H1 (cell line): ENCODE measurements around the gene KLHL35. TPM values are rescaled to one million over a fixed set of nuclear protein-coding genes. Genes with fewer than 3 reads are reported as not detected.

ENCODE experiments used
- CTCF ChIA-PET: fragments of 300-600 bp; sonication (Branson Sonifier 250); formaldehyde crosslinking; loops from one replicate; lab custom pipeline; 2021; ENCODE audit not compliant: partially characterized antibody; lab: Charles Lee
- POLR2A ChIA-PET: fragments of 300-600 bp; sonication (Branson Sonifier 250); formaldehyde crosslinking; loops from one replicate; lab custom pipeline; 2021; ENCODE audit warnings: inconsistent platforms; ENCODE audit not compliant: partially characterized antibody; lab: Charles Lee
- DNase-seq, 2 experiments: peaks; one replicate each; pipeline versions ENCODE4 v3.0.0 to v3.0.0-alpha.2; 2010 to 2022; ENCODE audit warnings: low spot score in 2 of 2, low read depth in 1 of 2, mixed read lengths in 1 of 2
- FAIRE-seq: peaks from 2 replicates; lab custom pipeline; 2011; peaks lifted over from hg19 to GRCh38; lab: Jason Lieb, UNC
- H2AFZ ChIP-seq: 2 replicates; pipeline ENCODE4 v1.8.1; 2012; ENCODE audit warnings: low read length, inconsistent platforms
- H2AK5ac ChIP-seq: 2 replicates; pipeline ENCODE4 v1.6.1; 2013; ENCODE audit warnings: low read depth, low read length
- H2BK120ac ChIP-seq: replicated peaks from 2 replicates; pipeline ENCODE3; 2013; ENCODE audit warnings: low read depth, low read length, inconsistent platforms
- H2BK12ac ChIP-seq: 2 replicates; pipeline ENCODE4 v1.6.1; 2013; ENCODE audit warnings: low read depth, low read length
- H2BK15ac ChIP-seq: 2 replicates; pipeline ENCODE4 v1.6.1; 2013; ENCODE audit warnings: low read length
- H2BK20ac ChIP-seq: 2 replicates; pipeline ENCODE4 v1.6.1; 2013; ENCODE audit warnings: low read length
- H2BK5ac ChIP-seq: 2 replicates; pipeline ENCODE4 v1.6.1; 2013; ENCODE audit warnings: low read depth, low read length
- H3K14ac ChIP-seq: 2 replicates; pipeline ENCODE4 v1.6.1; 2013; ENCODE audit warnings: inconsistent platforms; ENCODE audit not compliant: insufficient read length
- H3K18ac ChIP-seq: 2 replicates; pipeline ENCODE4 v1.6.1; 2013; ENCODE audit warnings: low read length; ENCODE audit errors: extremely low read depth
- H3K23ac ChIP-seq: 2 replicates; pipeline ENCODE4 v1.6.1; 2013; ENCODE audit warnings: inconsistent platforms; ENCODE audit not compliant: insufficient read length
- H3K23me2 ChIP-seq: 2 replicates; pipeline ENCODE4 v1.6.1; 2013; ENCODE audit warnings: low read depth, low read length
- H3K27ac ChIP-seq: 2 replicates; pipeline ENCODE4 v1.6.1; 2011; ENCODE audit warnings: low read depth, low read length, inconsistent platforms
- H3K27me3 ChIP-seq, 4 experiments: replicated peaks in 1 of 4; 1 replicate in 1 of 4; 2 replicates in 3 of 4; pipeline versions ENCODE4 v1.6.1 to v1.8.1; 2011 to 2013; ENCODE audit warnings: low read length in 3 of 4, mild to moderate bottlenecking in 3 of 4, inconsistent platforms in 2 of 4, mixed read lengths in 2 of 4, moderate library complexity in 1 of 4; ENCODE audit not compliant: control insufficient read depth in 3 of 4, insufficient read depth in 3 of 4; ENCODE audit errors: extremely low read depth in 1 of 4
- H3K36me3 ChIP-seq, 4 experiments: 2 replicates each; pipeline versions ENCODE4 v1.6.1 to v1.8.1; 2011 to 2013; ENCODE audit warnings: mild to moderate bottlenecking in 4 of 4, low read length in 3 of 4, moderate library complexity in 2 of 4, control low read depth in 1 of 4, inconsistent platforms in 1 of 4; ENCODE audit not compliant: insufficient read depth in 4 of 4, control insufficient read depth in 2 of 4
- H3K4ac ChIP-seq: replicated peaks from 2 replicates; pipeline ENCODE3; 2013; ENCODE audit warnings: low read length, low read depth, mixed read lengths, inconsistent platforms; ENCODE audit not compliant: insufficient read length
- H3K4me1 ChIP-seq, 4 experiments: replicated peaks in 1 of 4; 1 replicate in 1 of 4; 2 replicates in 3 of 4; pipeline versions ENCODE4 v1.6.1 to v1.8.1; 2011 to 2013; ENCODE audit warnings: low read length in 3 of 4, inconsistent platforms in 2 of 4, mixed read lengths in 1 of 4; ENCODE audit not compliant: insufficient read depth in 4 of 4, control insufficient read depth in 3 of 4
- H3K4me2 ChIP-seq, 2 experiments: 2 replicates each; pipeline versions ENCODE4 v1.6.1 to v1.8.1; 2011 to 2013; ENCODE audit warnings: low read depth in 2 of 2, low read length in 2 of 2, control low read depth in 1 of 2, inconsistent platforms in 1 of 2, mild to moderate bottlenecking in 1 of 2; ENCODE audit not compliant: insufficient read depth in 1 of 2
- H3K4me3 ChIP-seq, 4 experiments: fragments of 200-600, 300-600 bp in 1 of 4; sonication (generic), shearing (Covaris generic), sonication (Bioruptor Twin) in 1 of 4; 2 replicates each; pipeline versions ENCODE4 v1.5.1 to v1.8.1; 2011 to 2016; ENCODE audit warnings: low read length in 4 of 4, low read depth in 3 of 4, control low read depth in 2 of 4, inconsistent platforms in 2 of 4, mild to moderate bottlenecking in 2 of 4, mixed read lengths in 1 of 4, moderate library complexity in 1 of 4; ENCODE audit not compliant: insufficient read depth in 2 of 4; ENCODE audit errors: extremely low read depth in 1 of 4
- H3K56ac ChIP-seq: replicated peaks from 2 replicates; pipeline ENCODE3; 2013; ENCODE audit warnings: low read depth, mild to moderate bottlenecking, mixed read lengths, low read length, inconsistent platforms; ENCODE audit not compliant: insufficient read length
- H3K79me1 ChIP-seq: 2 replicates; pipeline ENCODE4 v1.6.1; 2013; ENCODE audit warnings: low read depth, low read length, control low read depth
- H3K79me2 ChIP-seq, 2 experiments: 2 replicates each; pipeline versions ENCODE4 v1.6.1 to v1.8.1; 2012 to 2013; ENCODE audit warnings: low read length in 2 of 2, mild to moderate bottlenecking in 2 of 2, inconsistent platforms in 1 of 2; ENCODE audit not compliant: insufficient read depth in 2 of 2, control insufficient read depth in 1 of 2
- H3K9ac ChIP-seq, 4 experiments: replicated peaks in 1 of 4; 1 replicate in 1 of 4; 2 replicates in 3 of 4; pipeline versions ENCODE4 v1.6.1 to v1.8.1; 2011 to 2013; ENCODE audit warnings: low read depth in 3 of 4, low read length in 3 of 4, control low read depth in 2 of 4, mild to moderate bottlenecking in 2 of 4, moderate library complexity in 2 of 4, inconsistent platforms in 1 of 4; ENCODE audit errors: extremely low read depth in 1 of 4
- H3K9me3 ChIP-seq, 2 experiments: 2 replicates each; pipeline versions ENCODE4 v1.6.1 to v1.8.1; 2012 to 2013; ENCODE audit warnings: mild to moderate bottlenecking in 2 of 2, moderate library complexity in 2 of 2, control low read depth in 1 of 2, inconsistent platforms in 1 of 2, low read depth in 1 of 2, low read length in 1 of 2, mixed read lengths in 1 of 2; ENCODE audit not compliant: insufficient read depth in 2 of 2
- H4K20me1 ChIP-seq, 2 experiments: replicated peaks in 1 of 2; 2 replicates each; pipeline versions ENCODE3 to v1.8.1; 2011 to 2013; ENCODE audit warnings: inconsistent platforms in 2 of 2, low read length in 2 of 2, mild to moderate bottlenecking in 1 of 2; ENCODE audit not compliant: insufficient read depth in 2 of 2, control insufficient read depth in 1 of 2
- H4K5ac ChIP-seq: 2 replicates; pipeline ENCODE4 v1.6.1; 2013; ENCODE audit warnings: low read length, low read depth, mixed read lengths, inconsistent platforms; ENCODE audit not compliant: insufficient read length
- H4K8ac ChIP-seq: 2 replicates; pipeline ENCODE4 v1.8.0; 2013; ENCODE audit warnings: mild to moderate bottlenecking, moderate library complexity, low read length, inconsistent platforms; ENCODE audit not compliant: insufficient read depth; ENCODE audit errors: extremely low read depth
- H4K91ac ChIP-seq: replicated peaks from 2 replicates; pipeline ENCODE3; 2013; ENCODE audit warnings: low read length, mixed read lengths, inconsistent platforms; ENCODE audit not compliant: insufficient read length
- CEBPB ChIP-seq: IDR thresholded peaks from 2 replicates; pipeline ENCODE4 v1.6.1; 2012; ENCODE audit warnings: low read depth, low read length
- EP300 ChIP-seq, 2 experiments: IDR thresholded peaks; 1 replicate in 1 of 2; 2 replicates in 1 of 2; pipeline ENCODE4 v1.6.1; 2011 to 2012; ENCODE audit warnings: low read depth in 2 of 2, low read length in 2 of 2, mild to moderate bottlenecking in 2 of 2, borderline replicate concordance in 1 of 2, inconsistent platforms in 1 of 2, moderate library complexity in 1 of 2
- JUN ChIP-seq: IDR thresholded peaks from 2 replicates; pipeline ENCODE4 v1.6.1; 2011; ENCODE audit warnings: low read depth, mild to moderate bottlenecking, improper control_type of control experiment, low read length
- NANOG ChIP-seq: IDR thresholded peaks from 2 replicates; pipeline ENCODE4 v1.6.1; 2011; ENCODE audit warnings: low read length, low read depth, mild to moderate bottlenecking, inconsistent platforms; ENCODE audit not compliant: insufficient read depth, poor library complexity, severe bottlenecking
- POU5F1 ChIP-seq: IDR thresholded peaks from 2 replicates; pipeline ENCODE4 v1.6.1; 2011; ENCODE audit warnings: low read depth, mild to moderate bottlenecking, low read length, moderate library complexity
- RFX5 ChIP-seq: IDR thresholded peaks from 2 replicates; pipeline ENCODE4 v1.6.1; 2011; ENCODE audit warnings: low read depth, low read length, improper control_type of control experiment, borderline replicate concordance
- RXRA ChIP-seq: IDR thresholded peaks from 2 replicates; pipeline ENCODE4 v1.6.1; 2011; ENCODE audit warnings: low read depth, mild to moderate bottlenecking, low read length, moderate library complexity; ENCODE audit not compliant: insufficient read depth
- SP1 ChIP-seq: IDR thresholded peaks from 2 replicates; pipeline ENCODE4 v1.6.1; 2011; ENCODE audit warnings: low read depth, low read length
- SP4 ChIP-seq: IDR thresholded peaks from 2 replicates; pipeline ENCODE4 v1.6.1; 2012; ENCODE audit warnings: low read length, inconsistent platforms
- SRF ChIP-seq: IDR thresholded peaks from 2 replicates; pipeline ENCODE4 v1.6.1; 2011; ENCODE audit warnings: mild to moderate bottlenecking, low read depth, low read length, moderate library complexity
- SUZ12 ChIP-seq: fragments of 200-600 bp; sonication (generic); IDR thresholded peaks from 2 replicates; pipeline ENCODE4 v1.6.1; 2012; ENCODE audit warnings: mild to moderate bottlenecking, inconsistent platforms, low read length, moderate library complexity, mixed read lengths
- TAF7 ChIP-seq: optimal IDR thresholded peaks from 2 replicates; pipeline ENCODE3; 2011; ENCODE audit warnings: low read depth, mild to moderate bottlenecking, inconsistent platforms, low read length, moderate library complexity, borderline replicate concordance
- whole genome bisulfite sequencing, 2 experiments: shearing (Covaris generic) in 1 of 2; methylation state at CpG; one replicate each; pipeline versions ENCODE4 v1.1.6 to v1.1.7; 2013 to 2015; ENCODE audit warnings: low lambda C conversion rate in 2 of 2, mixed read lengths in 2 of 2, inconsistent platforms in 1 of 2, low coverage in 1 of 2, missing lambda C conversion rate in 1 of 2; ENCODE audit not compliant: insufficient replicate concordance in 2 of 2, insufficient coverage in 1 of 2, insufficient read length in 1 of 2; ENCODE audit errors: extremely low coverage in 1 of 2, missing lambda C conversion rate in 1 of 2; 5-methylcytosine and 5-hydroxymethylcytosine counted together
- polyA plus RNA-seq, 7 experiments: library from polyadenylated mRNA; depleted of rRNA in 3 of 7; stranded (reverse) in 5 of 7; unstranded in 2 of 7; fragments of >200 nt in 5 of 7; fragments of 200-250 nt in 2 of 7; gene quantifications; 1 replicate in 5 of 7; 2 replicates in 1 of 7; 4 replicates in 1 of 7; pipeline versions ENCODE4 v1.2.1 to v1.2.3, GENCODE V29; 2011 to 2013; ENCODE audit warnings: missing spikeins in 2 of 7, mixed read lengths in 2 of 7
- total RNA-seq: library from RNA; stranded (reverse); fragmentation: NEBNext Ultra II Directional; extraction: Animal tissue kit (Norgen Biotek cat#: 25700); gene quantifications from 2 replicates; pipeline ENCODE4 v1.2.1, GENCODE V29; 2021

Gene KLHL35
- total and polyA plus RNA-seq, 2 of the 8 experiments (the other 6 are each of a cell fraction or from before 2014, with no cell fraction given), result 0.35 to 0.41 TPM

GRCh38 chr11:75387736-75388294 lies 45.2 kb downstream of the KLHL35 start:
- Histone ChIP-seq H3K14ac (no peak overlapping the region), H2BK5ac (no peak overlapping the region), H3K79me1 (no peaks in the 10 kb centered on the region), H4K20me1 (no peaks in the 10 kb centered on the region), H2BK15ac (no peak overlapping the region), H2BK120ac (no peak overlapping the region), H2BK12ac (0 out of 2 replicates have a peak overlapping the region, but pooled peaks have one; percentile 1), H3K27ac (no peak overlapping the region), H4K5ac (no peak overlapping the region), H3K23me2 (no peaks in the 10 kb centered on the region), H2BK20ac (peak overlapping the region; percentile 51; the same call in 1 of the 2 replicates), H3K4me2 (no peak overlapping the region), H4K8ac (no peak overlapping the region), H3K79me2 (no peaks in the 10 kb centered on the region), H3K9ac (no peak overlapping the region), H3K4me1 (peaks cover 0 to 6% (median 1%) of the 10 kb centered on the region in 4 experiments; a peak in 5 of 7 replicates), H3K56ac (no peak overlapping the region), H3K4ac (no peak overlapping the region), H3K23ac (no peak overlapping the region), H3K9me3 (no peaks in the 10 kb centered on the region), H3K4me3 (no peak overlapping the region), H2AFZ (0 out of 2 replicates have a peak overlapping the region, but pooled peaks have one; percentile 87), H4K91ac (no peak overlapping the region), H3K18ac (no peak overlapping the region), H3K27me3 (no peaks in the 10 kb centered on the region), H2AK5ac (no peak overlapping the region), H3K36me3 (no peaks in the 10 kb centered on the region)
- TF ChIP-seq EP300 (IDR thresholded peaks at IDR 0.05; ENCODE audit: borderline replicate concordance in 1 of 2, low read depth in 2 of 2, low read length in 2 of 2) (no peak), NANOG (no peak), SUZ12 (no peak), SP4 (no peak), POU5F1 (no peak), TAF7 (no peak), RFX5 (no peak), SRF (no peak), RXRA (no peak), JUN (no peak), CEBPB (no peak), SP1 (no peak)
- POLR2A ChIA-PET, result interaction anchor here (0.7 to 20.0 kb wide), 6 partner anchors 15 to 57 kb away, joined by 3 to 269 read pairs (median 3); partner anchors contain the start of gene RPS3
- DNase-seq (no peak), FAIRE-seq (no peak)
- 83% methylated on average over 3 of the region's 3 CpGs; no CpG with 5 or more reads in 1 of the 2 experiments for WGBS, 2 experiments
- CTCF ChIA-PET, result interaction anchor here (0.6 to 16.6 kb wide), 45 partner anchors 10 to 331 kb away, joined by 3 to 327 read pairs (median 8); partner anchors contain the start of gene RPS3
